Fibroblast of upper back skin (primary cell): Measurements from ENCODE around the gene FGF9.

Source experiments
- DNase-seq: peaks from one replicate; pipeline ENCODE4 v3.0.0-alpha.2; 2013

Gene FGF9

GRCh38 chr13:21719463-21719862 lies 48.6 kb downstream of the FGF9 start:
- DNase-seq, result no peak

- no peak for DNase-seq
Measured at GRCh38 chr13:21723807-21724505, 53.1 kb downstream of the FGF9 start.

- DNase-seq, result no peak
Measured at GRCh38 chr13:21730186-21730880, 59.5 kb downstream of the FGF9 start.

- DNase-seq, result no peak
Measured at GRCh38 chr13:21733475-21734263, 62.8 kb downstream of the FGF9 start.

GRCh38 chr13:21734961-21735360 lies 64.1 kb downstream of the FGF9 start:
- no peak for DNase-seq

- DNase-seq, result no peak
Measured at GRCh38 chr13:21735701-21736401, 65.0 kb downstream of the FGF9 start.

- no peak for DNase-seq
Measured at GRCh38 chr13:21736926-21737325, 66.1 kb downstream of the FGF9 start.

GRCh38 chr13:21738630-21739029 lies 67.8 kb downstream of the FGF9 start:
- no peak for DNase-seq

- no peak for DNase-seq
Measured at GRCh38 chr13:21739771-21740170, 68.9 kb downstream of the FGF9 start.

GRCh38 chr13:21741396-21741979 lies 70.6 kb downstream of the FGF9 start:
- no peak for DNase-seq

- no peak for DNase-seq
Measured at GRCh38 chr13:21742096-21742495, 71.2 kb downstream of the FGF9 start.

- no peak for DNase-seq
Measured at GRCh38 chr13:21744149-21744548, 73.3 kb downstream of the FGF9 start.

GRCh38 chr13:21745307-21745706 lies 74.4 kb downstream of the FGF9 start:
- DNase-seq, result no peak

GRCh38 chr13:21747456-21747855 lies 76.6 kb downstream of the FGF9 start:
- DNase-seq, result no peak

- no peak for DNase-seq
Measured at GRCh38 chr13:21748166-21748565, 77.3 kb downstream of the FGF9 start.

GRCh38 chr13:21749410-21749809 lies 78.5 kb downstream of the FGF9 start:
- DNase-seq, result peak; percentile 25

- DNase-seq, result no peak
Measured at GRCh38 chr13:21752501-21752900, 81.6 kb downstream of the FGF9 start.

GRCh38 chr13:21753117-21753729 lies 82.3 kb downstream of the FGF9 start:
- no peak for DNase-seq
